HCT116 (cell line): Measurements from ENCODE around the gene ADAP2. TPM values are rescaled to one million over a fixed set of nuclear protein-coding genes. Genes with fewer than 3 reads are reported as not detected.

Experiments used
- ATAC-seq: fragments of 200-7000 bp; cut with Tn5 transposase; 2 replicates; pipeline ENCODE4 v1.9.1; 2020; ENCODE audit warnings: mild to moderate bottlenecking, moderate library complexity
- BruUV-seq: library from RNA; stranded (reverse); fragments of 400-500 nt; replicated peaks from 2 replicates; lab custom pipeline; 2021; lab: Mats Ljungman, UMichigan
- CTCF ChIA-PET: fragments of 300-600 bp; sonication (Branson Sonifier 250); formaldehyde crosslinking; loops from one replicate; lab custom pipeline; 2021; ENCODE audit warnings: antibody characterized with exemption; lab: Charles Lee
- POLR2A ChIA-PET: fragments of 300-600, 350-600 bp; sonication (Branson Sonifier 250); formaldehyde crosslinking; loops from one replicate; lab custom pipeline; 2021; ENCODE audit warnings: antibody characterized with exemption; lab: Charles Lee
- RAD21 ChIA-PET, 2 experiments: fragments of 300-600 bp; sonication (Branson Sonifier 250); formaldehyde crosslinking; loops; one replicate each; lab custom pipeline; 2023; ENCODE audit warnings: low total read pairs in 2 of 2; ENCODE audit not compliant: uncharacterized antibody in 2 of 2, unreplicated experiment in 2 of 2, low non-redundant PET in 1 of 2; lab: Charles Lee
- DNase-seq: peaks from one replicate; pipeline ENCODE4 v3.0.0-alpha.2; 2010; ENCODE audit warnings: low read depth, low spot score
- H2AFZ ChIP-seq: fragments of 200-600 bp; shearing (Covaris generic), sonication (generic); 2 replicates; pipeline ENCODE4 v1.6.1; 2017; ENCODE audit warnings: low read depth, mixed run types, mixed read lengths, antibody characterized with exemption, low read length; ENCODE audit not compliant: poor library complexity, severe bottlenecking
- H3K27ac ChIP-seq: 2 replicates; pipeline ENCODE4 v1.5.1; 2012; ENCODE audit warnings: low read depth, low read length
- H3K27me3 ChIP-seq: fragments of 200-600 bp; sonication (generic); 2 replicates; pipeline ENCODE4 v1.6.1; 2016; ENCODE audit warnings: mixed run types, low read length, mixed read lengths; ENCODE audit not compliant: insufficient read depth
- H3K36me3 ChIP-seq, 2 experiments: fragments of 200-500 bp in 1 of 2; fragments of 200-600 bp in 1 of 2; sonication (Bioruptor generic) in 1 of 2; sonication (generic) in 1 of 2; 2 replicates each; pipeline versions ENCODE4 v1.5.1 to v1.6.1; 2014 to 2016; ENCODE audit warnings: low read length in 2 of 2, inconsistent platforms in 1 of 2, mixed read lengths in 1 of 2, mixed run types in 1 of 2; ENCODE audit not compliant: insufficient read depth in 2 of 2, control insufficient read depth in 1 of 2
- H3K4me1 ChIP-seq, 2 experiments: fragments of 200-600 bp in 1 of 2; sonication (generic) in 1 of 2; 2 replicates each; pipeline versions ENCODE4 v1.5.1 to v1.6.1; 2012 to 2017; ENCODE audit warnings: low read length in 2 of 2, inconsistent platforms in 1 of 2, mild to moderate bottlenecking in 1 of 2, mixed read lengths in 1 of 2, mixed run types in 1 of 2, moderate library complexity in 1 of 2; ENCODE audit not compliant: insufficient read depth in 2 of 2, control insufficient read depth in 1 of 2
- H3K4me2 ChIP-seq: fragments of 200-600 bp; sonication (generic); 2 replicates; pipeline ENCODE4 v1.6.1; 2017; ENCODE audit warnings: mixed run types, low read length, mixed read lengths
- H3K4me3 ChIP-seq, 2 experiments: fragments of 200-600 bp in 1 of 2; sonication (generic) in 1 of 2; replicated peaks in 1 of 2; 2 replicates each; pipeline ENCODE4 v1.5.1; 2011 to 2016; ENCODE audit warnings: low read length in 2 of 2, control low read depth in 1 of 2, low read depth in 1 of 2, mild to moderate bottlenecking in 1 of 2, mixed read lengths in 1 of 2, mixed run types in 1 of 2
- H3K79me2 ChIP-seq: fragments of 200-600 bp; sonication (generic); 2 replicates; pipeline ENCODE4 v1.6.1; 2017; ENCODE audit warnings: mild to moderate bottlenecking, mixed run types, low read length, moderate library complexity, mixed read lengths; ENCODE audit not compliant: insufficient read depth
- H3K9ac ChIP-seq: fragments of 200-600 bp; sonication (generic); 2 replicates; pipeline ENCODE4 v1.6.1; 2016; ENCODE audit warnings: low read length, mixed read lengths
- H3K9me2 ChIP-seq: fragments of 200-600 bp; sonication (generic), shearing (Covaris generic); 2 replicates; pipeline ENCODE4 v1.6.1; 2017; ENCODE audit warnings: mixed run types, mild to moderate bottlenecking, moderate library complexity; ENCODE audit not compliant: insufficient read depth
- H3K9me3 ChIP-seq, 2 experiments: fragments of 200-500 bp in 1 of 2; fragments of 200-600 bp in 1 of 2; sonication (Bioruptor generic) in 1 of 2; sonication (generic) in 1 of 2; 2 replicates each; pipeline ENCODE4 v1.6.1; 2014 to 2017; ENCODE audit warnings: low read length in 2 of 2, mixed read lengths in 2 of 2, inconsistent platforms in 1 of 2, low read depth in 1 of 2, mild to moderate bottlenecking in 1 of 2, mixed run types in 1 of 2, moderate library complexity in 1 of 2; ENCODE audit not compliant: control insufficient read depth in 1 of 2, insufficient read depth in 1 of 2
- H4K20me1 ChIP-seq: fragments of 200-600 bp; sonication (generic), shearing (Covaris generic); 2 replicates; pipeline ENCODE4 v1.6.1; 2017; ENCODE audit warnings: mixed run types, mild to moderate bottlenecking, moderate library complexity; ENCODE audit not compliant: insufficient read depth
- CEBPB ChIP-seq: IDR thresholded peaks from 2 replicates; pipeline ENCODE4 v1.6.1; 2012; ENCODE audit warnings: low read depth
- CTCF ChIP-seq, 3 experiments: fragments of 200-600 bp in 1 of 3; sonication (generic) in 1 of 3; IDR thresholded peaks in 2 of 3; conservative IDR thresholded peaks in 1 of 3; 2 replicates each; pipeline ENCODE4 v1.5.1; 2012 to 2017; ENCODE audit warnings: low read depth in 2 of 3, low read length in 2 of 3, antibody characterized with exemption in 1 of 3, borderline replicate concordance in 1 of 3, control low read depth in 1 of 3, mild to moderate bottlenecking in 1 of 3, mixed read lengths in 1 of 3, mixed run types in 1 of 3, moderate library complexity in 1 of 3; ENCODE audit not compliant: insufficient read depth in 1 of 3
- MAX ChIP-seq: IDR thresholded peaks from 2 replicates; pipeline ENCODE4 v1.6.1; 2012
- RAD21 ChIP-seq: IDR thresholded peaks from 2 replicates; pipeline ENCODE4 v1.6.1; 2012; ENCODE audit warnings: low read depth, mild to moderate bottlenecking
- REST ChIP-seq: IDR thresholded peaks from 2 replicates; pipeline ENCODE4 v1.6.1; 2012; ENCODE audit warnings: low read depth
- intact Hi-C: fragments of 100-400 bp; cut with micrococcal nuclease; formaldehyde crosslinking; loops from 2 replicates; pipeline ENCODE4 v1.10.0; 2022
- total RNA-seq: library from RNA; stranded (reverse); gene quantifications from one replicate; pipeline ENCODE4 v1.2.1, GENCODE V29; 2021; ENCODE audit not compliant: unreplicated experiment

The ADAP2 gene
- total RNA-seq, 1 experiment from 2014 or later: 17.2 TPM

- TF ChIP-seq RAD21: peak; percentile 11; the same call in 1 of the 2 replicates
- peak in 1 of 3 experiments; percentile 34; a peak in 2 of 6 replicates for TF ChIP-seq CTCF (IDR thresholded peaks at IDR 0.05 in 2 of 3, conservative IDR thresholded peaks at IDR 0.05 in 1 of 3; ENCODE audit: borderline replicate concordance in 1 of 3, insufficient read depth in 1 of 3, low read depth in 2 of 3, low read length in 2 of 3)
- no peak for TF ChIP-seq MAX
- no peak for TF ChIP-seq REST
- no peak for TF ChIP-seq CEBPB
- TF ChIP-seq, all 23 proteins: peak for 2
- intact Hi-C loops: no loop called here
Observed at GRCh38 chr17:30992551-30992950, 70.8 kb downstream of the ADAP2 start.

More at GRCh38 chr17:30992551-30992950, 70.8 kb downstream of the ADAP2 start:
- no peaks in the 10 kb centered on the region for H3K9me3 ChIP-seq
- H4K20me1 ChIP-seq: no peaks in the 10 kb centered on the region
- ChIA-PET RAD21 (no interaction called here), POLR2A (no interaction called here), CTCF (interaction anchor here (0.7 kb wide), 1 partner anchor 156 kb away, joined by 3 read pairs; no protein-coding TSS in a partner anchor)
- H3K27me3 ChIP-seq: no peaks in the 10 kb centered on the region
- BruUV-seq: no TSS peak
- no peaks in the 10 kb centered on the region for H3K79me2 ChIP-seq
- DNase-seq: no peak
- no peak overlapping the region for H3K9ac ChIP-seq
- no peak for ATAC-seq
- no peaks in the 10 kb centered on the region for H3K36me3 ChIP-seq
- no peaks in the 10 kb centered on the region; a peak in 1 of 4 replicates for H3K4me1 ChIP-seq
- no peak overlapping the region for H3K27ac ChIP-seq
- H3K4me3 ChIP-seq: no peak overlapping the region
- H3K9me2 ChIP-seq: no peaks in the 10 kb centered on the region
- H3K4me2 ChIP-seq: no peak overlapping the region
- no peak overlapping the region for H2AFZ ChIP-seq
